ENCODE results near the gene PCDHGC3.

The PCDHGC3 gene

DNA sequence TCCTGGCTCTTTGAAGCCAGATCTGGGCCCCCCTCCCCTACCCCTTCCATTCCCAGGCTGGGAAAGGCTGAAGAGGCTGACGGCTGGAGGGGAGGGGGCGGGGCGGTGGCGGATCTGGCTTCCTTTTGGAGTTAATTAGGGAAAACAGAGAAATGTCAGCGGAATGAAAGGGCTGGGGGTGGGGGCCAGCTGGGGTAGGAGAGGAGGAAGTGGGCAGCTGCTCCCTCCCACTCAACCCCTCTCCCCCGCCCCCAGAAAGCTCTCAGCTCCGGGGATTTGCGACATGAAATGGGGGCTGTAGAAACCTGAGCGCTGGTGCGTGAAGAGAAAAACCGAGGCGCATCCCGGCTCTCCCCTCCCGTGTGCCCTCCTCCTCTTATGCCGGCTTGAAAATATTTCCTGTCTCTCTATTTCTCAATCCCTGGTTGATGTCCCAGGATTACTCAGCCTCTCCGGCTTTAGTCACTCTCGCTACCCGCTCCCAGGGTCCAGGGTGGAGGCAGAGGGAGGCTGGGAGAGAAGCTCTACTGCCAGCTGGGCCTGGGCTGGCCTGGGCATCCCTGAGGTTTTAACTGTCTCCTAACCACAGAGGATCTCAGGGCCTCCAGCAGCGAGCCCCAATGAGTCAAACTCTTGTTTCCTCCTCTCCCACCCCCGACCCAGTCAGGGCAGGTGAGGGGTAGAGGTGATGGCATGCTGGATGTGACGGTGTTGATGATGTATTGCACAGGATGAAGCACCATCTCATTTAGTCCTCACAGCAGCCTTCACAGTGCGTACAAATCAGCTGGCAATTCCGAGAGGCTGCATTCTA is 33.2 kb downstream of the PCDHGC3 start:
- DNase-seq = no peak

DNA sequence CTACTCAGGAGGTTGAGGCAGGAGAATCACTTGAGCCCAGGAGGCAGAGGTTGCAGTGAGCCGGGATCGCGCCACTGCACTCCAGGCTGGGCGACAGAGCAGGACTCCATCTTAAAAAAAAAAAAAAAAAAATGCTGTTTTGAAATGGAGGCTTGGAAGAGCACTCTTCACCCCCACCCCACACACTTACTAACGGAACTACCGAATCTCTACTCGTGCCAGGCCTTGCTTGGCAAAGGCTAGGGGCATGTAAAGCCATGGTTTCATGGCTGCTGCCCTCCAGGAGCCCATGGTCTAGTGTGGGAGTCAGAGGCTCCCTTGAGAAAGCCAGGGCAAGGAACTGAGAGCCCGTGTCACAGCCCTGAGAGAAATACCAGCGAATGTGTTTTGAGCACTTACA is 34.4 kb downstream of the PCDHGC3 start:
- no peak for DNase-seq

DNA sequence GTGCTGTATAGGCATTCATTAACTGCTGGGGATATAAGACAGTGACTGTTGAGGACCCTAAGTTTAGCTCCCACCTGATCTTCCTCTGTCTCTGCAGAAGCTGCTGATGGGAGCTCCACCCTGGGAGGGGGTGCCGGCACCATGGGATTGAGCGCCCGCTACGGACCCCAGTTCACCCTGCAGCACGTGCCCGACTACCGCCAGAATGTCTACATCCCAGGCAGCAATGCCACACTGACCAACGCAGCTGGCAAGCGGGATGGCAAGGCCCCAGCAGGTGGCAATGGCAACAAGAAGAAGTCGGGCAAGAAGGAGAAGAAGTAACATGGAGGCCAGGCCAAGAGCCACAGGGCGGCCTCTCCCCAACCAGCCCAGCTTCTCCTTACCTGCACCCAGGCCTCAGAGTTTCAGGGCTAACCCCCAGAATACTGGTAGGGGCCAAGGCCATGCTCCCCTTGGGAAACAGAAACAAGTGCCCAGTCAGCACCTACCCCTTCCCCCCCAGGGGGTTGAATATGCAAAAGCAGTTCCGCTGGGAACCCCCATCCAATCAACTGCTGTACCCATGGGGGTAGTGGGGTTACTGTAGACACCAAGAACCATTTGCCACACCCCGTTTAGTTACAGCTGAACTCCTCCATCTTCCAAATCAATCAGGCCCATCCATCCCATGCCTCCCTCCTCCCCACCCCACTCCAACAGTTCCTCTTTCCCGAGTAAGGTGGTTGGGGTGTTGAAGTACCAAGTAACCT is 35.3 kb downstream of the PCDHGC3 start:
- DNase-seq = no peak

DNA sequence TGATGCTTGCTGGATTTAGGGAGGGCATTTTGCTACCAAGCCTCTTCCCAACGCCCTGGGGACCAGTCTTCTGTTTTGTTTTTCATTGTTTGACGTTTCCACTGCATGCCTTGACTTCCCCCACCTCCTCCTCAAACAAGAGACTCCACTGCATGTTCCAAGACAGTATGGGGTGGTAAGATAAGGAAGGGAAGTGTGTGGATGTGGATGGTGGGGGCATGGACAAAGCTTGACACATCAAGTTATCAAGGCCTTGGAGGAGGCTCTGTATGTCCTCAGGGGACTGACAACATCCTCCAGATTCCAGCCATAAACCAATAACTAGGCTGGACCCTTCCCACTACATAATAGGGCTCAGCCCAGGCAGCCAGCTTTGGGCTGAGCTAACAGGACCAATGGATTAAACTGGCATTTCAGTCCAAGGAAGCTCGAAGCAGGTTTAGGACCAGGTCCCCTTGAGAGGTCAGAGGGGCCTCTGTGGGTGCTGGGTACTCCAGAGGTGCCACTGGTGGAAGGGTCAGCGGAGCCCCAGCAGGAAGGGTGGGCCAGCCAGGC is 36.1 kb downstream of the PCDHGC3 start:
- DNase-seq = no peak

DNA sequence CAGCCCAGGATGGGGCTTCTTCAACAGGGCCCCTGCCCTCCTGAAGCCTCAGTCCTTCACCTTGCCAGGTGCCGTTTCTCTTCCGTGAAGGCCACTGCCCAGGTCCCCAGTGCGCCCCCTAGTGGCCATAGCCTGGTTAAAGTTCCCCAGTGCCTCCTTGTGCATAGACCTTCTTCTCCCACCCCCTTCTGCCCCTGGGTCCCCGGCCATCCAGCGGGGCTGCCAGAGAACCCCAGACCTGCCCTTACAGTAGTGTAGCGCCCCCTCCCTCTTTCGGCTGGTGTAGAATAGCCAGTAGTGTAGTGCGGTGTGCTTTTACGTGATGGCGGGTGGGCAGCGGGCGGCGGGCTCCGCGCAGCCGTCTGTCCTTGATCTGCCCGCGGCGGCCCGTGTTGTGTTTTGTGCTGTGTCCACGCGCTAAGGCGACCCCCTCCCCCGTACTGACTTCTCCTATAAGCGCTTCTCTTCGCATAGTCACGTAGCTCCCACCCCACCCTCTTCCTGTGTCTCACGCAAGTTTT is 36.7 kb downstream of the PCDHGC3 start:
- DNase-seq = no peak

DNA sequence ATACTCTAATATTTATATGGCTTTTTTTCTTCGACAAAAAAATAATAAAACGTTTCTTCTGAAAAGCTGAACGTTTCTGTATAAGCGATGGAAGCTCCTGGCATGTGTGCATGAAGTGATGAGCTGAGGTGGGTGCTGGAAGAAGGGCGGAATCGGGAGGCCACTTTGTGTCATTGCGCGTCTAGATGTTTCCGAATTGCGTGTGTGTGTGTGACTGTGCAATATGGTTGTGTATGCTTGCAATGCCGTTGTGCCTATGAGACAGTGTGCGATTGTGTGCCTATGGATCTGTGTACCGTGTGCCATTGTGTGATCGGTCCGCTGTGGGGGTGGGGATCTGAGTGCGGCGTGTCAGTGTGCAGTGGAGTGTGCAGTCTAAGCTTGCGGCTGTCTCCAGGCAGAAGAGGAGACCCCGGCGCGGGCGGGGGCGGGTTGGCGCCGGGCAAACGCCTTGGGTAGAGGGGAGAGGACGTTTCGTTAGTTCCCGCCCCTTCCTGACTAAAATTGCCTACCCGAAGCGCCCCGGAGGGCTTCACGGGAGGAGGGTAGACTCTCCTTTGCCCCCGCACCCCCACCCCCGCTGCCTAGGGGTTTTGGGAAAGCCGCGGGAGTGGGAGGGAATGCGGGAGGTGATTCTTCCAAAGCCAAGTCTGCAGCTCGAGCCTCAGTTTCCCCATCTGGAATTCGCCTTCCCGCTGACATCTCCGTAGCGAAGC is 37.3 kb downstream of the PCDHGC3 start:
- no peak for DNase-seq

DNA sequence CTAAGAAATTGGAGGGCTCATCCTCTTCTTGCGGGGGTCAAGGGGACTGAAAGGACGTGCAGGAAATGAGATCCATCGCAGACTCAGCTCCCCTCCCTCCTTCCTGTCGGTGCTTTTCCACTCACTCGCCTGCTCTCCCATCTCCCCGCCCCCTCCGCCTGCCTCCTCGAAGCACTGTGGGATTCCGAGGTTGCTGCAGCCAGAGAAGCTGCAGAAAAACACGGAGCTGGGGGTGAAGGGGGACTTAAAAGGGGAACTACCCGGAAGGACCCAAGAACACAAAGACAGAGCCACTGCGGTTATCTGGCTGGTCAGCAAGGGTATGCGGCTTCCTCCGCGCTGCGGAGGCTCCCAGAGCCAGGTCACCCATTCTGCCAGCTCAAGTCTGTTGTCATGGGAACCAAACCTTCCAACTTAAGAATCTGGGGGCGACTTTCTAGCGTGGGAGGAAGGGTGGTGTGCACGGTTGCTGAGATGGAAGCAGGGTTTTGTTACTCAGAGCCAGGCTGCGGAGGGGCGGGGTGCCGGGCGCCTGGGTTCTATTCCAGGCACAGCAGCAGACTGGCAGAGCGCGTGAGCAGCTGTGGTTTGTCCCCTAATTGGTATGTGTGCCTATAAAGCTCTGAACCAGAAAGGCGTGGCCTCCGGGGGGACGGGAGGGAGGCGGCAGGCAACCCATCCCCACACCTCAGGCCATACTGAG is 38.0 kb downstream of the PCDHGC3 start:
- peak; percentile 37 for DNase-seq

DNA sequence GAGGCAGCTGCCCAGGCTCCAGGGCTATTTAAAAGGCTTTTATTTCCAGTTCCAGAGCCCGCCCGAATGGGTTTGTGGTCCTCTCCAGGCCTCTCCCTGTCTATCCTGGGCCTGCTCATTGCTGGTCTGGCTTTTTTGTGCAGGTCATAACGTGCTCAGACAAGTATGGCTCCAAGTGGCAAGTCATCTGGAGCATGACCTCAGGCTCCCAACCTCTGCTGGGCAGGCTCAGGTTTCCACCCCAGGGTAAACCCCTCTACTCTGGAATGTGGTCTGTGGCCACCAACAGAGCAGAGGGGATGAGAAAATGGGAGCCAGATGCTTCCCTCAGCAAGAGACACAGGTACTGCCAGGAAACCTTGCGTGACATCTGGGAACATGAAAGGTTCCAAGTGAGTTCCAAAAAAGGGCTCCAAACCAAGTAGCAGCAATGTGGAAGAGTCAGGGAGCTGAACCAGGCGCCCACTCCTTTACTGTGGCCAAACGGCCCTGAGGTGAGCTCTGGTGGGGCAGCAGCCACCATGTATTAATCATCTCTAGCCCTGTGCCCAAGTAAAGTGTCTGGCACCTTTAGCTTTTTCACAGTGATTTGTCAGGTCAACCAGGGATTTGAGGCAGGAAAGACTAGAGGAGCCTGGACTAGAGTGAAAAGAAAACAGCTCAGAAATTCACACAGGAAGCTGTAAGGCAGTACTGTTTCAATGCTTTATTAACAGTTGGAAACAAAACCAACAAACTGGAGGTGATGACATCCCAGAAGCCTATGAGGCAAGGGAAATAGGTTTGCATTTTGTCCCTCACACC is 38.8 kb downstream of the PCDHGC3 start:
- DNase-seq = no peak

DNA sequence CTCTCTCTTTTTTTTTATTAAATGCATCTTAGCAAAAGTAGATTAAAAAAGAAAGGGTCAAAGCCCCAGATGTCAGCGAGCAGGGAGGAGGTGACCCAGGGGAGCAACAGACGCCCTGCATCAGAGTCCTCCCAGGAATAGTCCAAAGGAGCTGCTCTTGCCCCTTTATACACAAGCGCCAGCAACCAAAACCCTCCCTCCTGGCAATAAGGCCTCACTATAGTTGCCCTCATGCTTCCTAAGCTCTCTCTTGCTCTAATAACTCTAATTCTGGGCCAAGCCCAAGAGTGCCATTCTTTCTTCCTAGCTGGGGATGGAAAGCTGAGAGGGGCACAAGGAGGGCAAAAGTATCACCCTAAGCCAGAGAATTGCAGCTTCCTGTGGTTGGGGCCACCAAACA is 39.4 kb downstream of the PCDHGC3 start:
- DNase-seq = no peak

DNA sequence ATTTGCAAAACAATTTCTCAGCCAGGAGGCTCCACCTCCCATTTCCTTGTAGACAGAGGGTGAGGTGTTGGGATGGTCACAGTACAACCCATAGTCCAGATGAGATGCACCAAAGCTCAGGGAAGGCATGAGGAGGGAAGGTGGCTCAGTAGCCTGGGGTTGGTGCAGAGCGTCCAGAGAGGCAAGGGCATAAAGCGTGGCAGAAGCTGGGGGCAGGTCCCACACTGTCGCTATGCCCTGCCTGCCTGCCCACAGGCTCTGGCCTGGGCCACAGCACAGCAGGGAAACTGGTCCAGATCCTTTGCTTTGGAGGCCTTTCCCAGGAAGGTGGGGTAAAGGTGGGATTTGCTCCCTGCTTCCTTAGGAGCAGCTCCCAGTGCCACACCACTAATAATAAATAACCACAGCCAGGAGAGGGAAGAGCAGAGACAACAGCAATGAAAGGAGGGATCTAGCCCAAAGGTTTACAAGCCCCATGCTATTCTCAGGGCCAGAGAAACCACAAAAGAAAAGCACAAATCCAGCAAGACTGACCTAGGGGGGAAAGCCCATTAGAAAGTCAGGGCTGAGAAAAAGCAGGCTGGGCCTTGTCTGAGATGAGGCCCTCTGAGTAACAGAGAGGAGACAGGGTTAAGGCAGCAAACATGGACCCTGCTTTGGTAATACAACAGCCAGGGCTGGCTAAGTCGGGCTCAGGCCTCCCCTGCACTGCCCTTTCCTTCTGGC is 40.3 kb downstream of the PCDHGC3 start:
- no peak for DNase-seq

DNA sequence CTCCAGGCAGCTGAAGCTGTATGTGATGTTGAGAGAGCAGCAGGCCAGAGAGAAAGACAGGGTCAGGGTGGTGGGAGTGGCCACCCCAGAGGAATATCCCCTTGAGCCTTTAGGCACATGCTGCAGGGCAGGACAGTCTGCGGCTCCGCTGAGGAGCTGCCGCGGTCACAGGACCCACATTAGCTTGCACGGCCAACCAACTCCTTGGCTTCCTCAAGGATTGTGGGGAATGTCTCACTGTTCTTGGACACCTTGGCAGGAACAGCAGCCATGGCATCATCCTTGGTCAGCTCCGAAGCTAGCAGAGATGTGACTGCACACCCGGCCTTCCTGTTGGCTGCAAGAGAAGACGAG is 40.9 kb downstream of the PCDHGC3 start:
- DNase-seq = no peak

DNA sequence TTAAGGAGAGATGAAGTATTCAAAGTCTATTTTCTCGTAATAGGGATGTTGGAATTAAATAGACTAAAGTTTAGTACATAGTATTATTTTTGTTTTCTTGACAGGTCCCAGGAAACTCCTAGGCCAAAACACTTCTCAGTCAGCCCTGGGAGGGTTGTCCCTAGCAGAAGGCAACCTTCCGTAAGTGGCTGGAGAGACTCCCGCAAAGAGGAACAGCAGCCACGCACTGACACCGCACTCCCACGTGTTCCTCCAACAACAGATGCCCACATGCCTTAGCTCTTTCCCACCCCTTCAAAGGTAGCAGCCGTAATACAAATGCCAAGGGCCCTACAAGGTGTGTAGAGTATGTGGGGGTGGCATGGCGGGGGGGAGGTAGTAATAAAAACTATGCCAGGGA is 41.5 kb downstream of the PCDHGC3 start:
- no peak for DNase-seq

DNA sequence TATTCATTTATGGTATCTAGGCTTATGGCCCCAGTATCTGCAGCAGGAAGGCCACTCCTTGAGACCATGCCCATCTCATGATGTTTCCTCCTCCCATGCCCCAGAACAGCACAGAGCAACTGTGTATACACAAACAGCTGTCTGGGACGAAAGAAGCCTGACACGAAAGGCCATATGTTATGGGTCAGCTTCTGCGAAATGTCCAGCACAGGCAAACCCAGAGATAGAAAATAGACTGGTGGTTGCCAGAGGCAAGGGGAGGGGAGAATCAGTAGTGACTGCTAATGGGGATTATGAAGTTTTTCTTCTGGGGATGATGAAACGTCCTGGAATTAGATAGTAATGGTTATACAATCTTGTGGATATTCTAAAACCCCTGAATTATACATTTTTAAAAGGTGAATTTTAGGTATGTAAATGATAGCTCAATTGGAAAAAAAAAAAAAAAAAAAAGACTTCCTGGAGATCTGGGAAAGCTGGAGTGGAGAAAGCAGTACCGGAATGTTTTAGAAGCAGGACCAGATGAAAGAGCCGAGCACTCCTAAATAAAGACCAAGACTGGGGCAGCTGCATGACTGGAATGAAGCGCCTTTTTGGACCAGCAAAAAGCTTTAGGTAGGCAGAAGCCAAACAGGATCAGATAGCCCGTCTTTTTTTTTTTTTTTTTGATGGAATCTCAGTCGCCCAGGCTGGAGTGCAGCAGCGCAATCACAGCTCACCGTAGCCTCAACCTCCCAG is 42.3 kb downstream of the PCDHGC3 start:
- DNase-seq = no peak

DNA sequence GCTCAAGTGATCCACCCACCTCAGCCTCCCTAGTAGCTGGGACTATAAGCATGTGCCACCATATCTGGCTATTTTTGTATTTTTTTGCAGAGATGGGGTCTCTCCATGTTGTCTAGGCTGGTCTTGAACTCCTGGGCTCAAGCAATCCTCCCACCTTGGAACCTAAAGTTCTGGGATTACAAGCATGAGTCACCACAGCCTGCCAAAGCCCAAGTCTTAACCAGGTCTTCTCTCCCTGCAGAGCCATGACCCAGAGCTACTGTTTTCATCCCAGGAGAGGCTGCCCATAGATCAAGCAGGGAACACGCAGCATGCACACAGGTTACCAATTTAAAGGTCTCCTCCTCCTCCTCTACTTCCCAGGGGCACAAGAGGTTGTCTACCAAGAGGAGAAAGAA is 42.9 kb downstream of the PCDHGC3 start:
- no peak for DNase-seq

DNA sequence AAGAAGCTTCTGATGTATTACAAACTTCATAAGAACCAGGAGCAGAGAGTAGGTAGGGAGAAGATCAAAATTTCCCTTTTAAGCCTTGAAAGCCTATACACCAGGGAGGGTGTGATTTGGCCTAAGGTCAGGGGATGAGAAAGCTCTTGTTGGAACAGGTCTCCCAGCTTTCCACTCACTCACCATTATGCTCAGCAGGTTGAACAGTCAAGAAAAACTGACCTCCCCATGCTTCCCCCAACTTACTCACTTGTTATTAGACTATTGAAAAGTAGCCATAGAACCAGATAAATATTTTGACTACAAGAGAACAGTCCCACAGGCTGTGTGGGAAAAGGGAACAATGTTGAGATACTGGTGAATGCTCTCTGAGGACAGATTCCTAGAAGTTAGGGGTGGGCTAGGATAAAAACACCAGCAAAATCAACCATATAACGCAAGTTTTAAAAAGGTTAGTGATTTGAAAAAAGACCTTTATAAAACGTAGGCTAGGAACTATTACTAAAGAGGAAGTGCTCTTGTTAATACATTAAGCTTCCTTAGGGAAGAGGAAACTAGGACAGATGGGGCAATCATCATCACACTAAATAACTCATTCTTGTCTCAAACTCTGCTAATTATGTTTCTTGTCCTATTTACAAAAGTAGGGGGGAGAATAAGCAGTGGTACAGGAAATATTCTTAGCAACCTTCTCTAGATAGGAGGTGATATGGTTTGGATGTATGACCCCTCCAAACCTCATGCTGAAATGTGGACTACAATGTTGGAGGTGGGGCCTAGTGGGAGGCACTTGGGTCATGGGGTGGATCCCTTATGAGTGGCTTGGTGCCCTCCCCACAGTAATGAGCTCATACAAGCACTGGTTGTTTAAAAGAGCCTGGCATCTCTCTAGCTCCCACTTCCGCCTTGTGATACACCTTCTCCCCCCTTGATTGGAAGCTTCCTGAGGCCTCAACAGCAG is 44.1 kb downstream of the PCDHGC3 start:
- no peak for DNase-seq

DNA sequence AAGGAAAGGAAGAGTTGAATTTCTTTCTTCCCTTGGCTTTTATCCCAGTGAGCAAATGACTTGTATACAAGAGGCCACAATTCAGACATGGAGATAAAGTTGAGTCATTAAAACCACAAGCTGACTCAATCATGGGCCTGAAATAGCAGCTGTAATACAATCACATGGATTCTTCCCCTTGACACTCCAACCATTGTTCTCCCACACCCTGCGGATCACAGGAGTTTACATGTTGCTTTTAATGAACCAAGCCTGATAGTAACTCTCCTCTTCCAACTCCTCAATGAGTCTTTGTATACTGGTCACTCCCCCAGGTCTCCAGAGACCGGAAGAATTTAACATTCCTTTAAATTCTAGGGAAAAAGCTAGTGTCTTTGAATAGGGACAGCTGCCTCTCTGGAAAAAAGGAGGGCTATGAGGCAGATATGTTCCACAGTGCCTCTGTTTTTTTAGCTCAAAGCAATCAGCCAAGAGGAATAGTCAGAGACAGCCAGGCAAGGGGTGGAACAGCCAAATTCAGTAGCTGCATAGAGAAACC is 45.5 kb downstream of the PCDHGC3 start:
- DNase-seq = peak; percentile 26

DNA sequence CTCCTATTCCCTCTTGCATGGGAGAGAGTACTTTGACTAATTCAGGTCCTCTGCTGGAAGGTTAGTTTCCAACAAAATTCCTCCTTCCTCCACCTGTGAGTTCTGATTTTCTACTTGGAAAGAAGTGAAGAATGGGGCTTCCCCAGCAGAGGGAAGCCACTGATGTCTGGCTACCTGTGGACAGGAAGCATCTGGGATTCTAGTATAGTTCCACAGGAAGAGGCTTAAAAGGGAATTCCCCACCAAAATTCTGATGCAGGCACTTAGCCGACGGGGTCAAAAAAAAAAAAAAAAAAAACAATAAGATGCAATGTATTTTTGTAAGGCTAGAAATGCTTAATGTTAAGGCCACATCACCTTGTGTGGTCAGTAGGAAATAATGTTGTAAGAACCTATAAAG is 46.5 kb downstream of the PCDHGC3 start:
- no peak for DNase-seq

DNA sequence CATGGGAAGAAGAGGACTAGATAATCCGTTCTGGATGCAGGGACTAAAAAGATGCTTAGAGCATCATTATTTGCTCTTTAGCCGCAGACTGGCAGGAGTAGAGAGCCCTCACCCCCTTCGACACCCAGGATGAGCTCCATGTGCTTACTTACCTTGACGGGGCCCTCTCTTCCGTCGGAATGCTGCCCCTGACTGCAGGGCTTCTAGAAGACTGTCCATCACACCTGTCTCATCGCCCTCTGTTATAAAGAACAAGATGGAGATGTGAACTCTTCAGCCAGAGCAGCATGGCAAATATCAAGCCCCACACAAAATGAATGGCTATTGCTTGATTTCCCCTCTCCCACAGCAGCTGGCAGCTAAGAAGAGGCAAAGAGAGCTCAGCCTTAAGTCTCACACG is 48.2 kb downstream of the PCDHGC3 start:
- DNase-seq = no peak
